NCI-H2196 treated with DMSO at 0.1 percent for 48 hours (cell line): Measurements from ENCODE around the gene MSH3.
"Not testable (repeated sequence)": the region's sequence is repeated elsewhere in the genome, so short reads cannot be mapped to it uniquely, and the experiment has no call there.

Experiments
- DNase-seq: peaks from one replicate; lab custom pipeline; 2025; ENCODE audit not compliant: unreplicated experiment; lab: John Stamatoyannopoulos, UW

The MSH3 gene

DNA sequence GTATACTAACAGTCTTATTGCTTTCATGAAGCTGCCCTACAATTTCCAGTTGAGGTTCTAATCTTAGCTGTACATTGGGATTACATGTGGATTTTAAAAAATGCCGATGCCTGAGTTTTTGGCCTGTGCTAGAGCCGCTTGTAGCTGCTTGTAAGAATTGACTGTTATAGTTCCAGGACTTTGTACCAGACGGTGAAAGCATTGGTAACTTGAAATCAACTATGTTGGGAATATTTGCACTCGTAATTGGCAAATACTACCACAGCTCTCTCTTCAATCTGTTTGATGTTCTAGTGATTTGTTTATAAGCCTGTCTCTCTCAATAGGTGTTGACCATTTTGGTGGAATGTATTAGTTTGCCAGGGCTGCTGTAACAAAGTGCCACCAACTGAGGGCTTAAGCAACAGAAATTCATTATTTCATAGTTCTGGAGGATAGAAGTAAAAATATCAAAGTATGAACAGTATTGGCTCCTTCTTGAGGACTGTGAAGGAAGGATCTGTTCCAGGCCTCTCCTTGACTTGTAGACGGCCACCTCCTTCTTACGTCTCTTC, 50.8 kb downstream of the MSH3 start:
- no peak for DNase-seq

DNA sequence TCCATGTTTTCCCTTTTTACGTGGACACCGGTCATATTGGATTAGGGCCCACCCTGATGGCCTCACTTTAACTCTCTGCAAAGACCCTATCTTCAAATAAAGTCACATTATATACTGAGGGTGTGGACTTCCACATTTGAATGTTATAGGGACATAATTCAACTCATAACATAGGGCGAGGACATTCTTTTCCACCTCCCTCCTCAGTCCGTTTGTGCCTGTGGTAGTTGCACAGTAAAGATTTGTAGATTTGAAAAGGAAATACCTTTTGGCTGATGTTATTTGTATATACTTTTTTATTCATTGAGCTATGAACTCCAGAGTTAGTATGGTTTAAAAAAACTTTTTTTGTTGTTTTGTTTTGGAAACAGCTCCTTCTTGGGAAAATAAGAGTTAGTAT, 51.3 kb downstream of the MSH3 start:
- DNase-seq = no peak

DNA sequence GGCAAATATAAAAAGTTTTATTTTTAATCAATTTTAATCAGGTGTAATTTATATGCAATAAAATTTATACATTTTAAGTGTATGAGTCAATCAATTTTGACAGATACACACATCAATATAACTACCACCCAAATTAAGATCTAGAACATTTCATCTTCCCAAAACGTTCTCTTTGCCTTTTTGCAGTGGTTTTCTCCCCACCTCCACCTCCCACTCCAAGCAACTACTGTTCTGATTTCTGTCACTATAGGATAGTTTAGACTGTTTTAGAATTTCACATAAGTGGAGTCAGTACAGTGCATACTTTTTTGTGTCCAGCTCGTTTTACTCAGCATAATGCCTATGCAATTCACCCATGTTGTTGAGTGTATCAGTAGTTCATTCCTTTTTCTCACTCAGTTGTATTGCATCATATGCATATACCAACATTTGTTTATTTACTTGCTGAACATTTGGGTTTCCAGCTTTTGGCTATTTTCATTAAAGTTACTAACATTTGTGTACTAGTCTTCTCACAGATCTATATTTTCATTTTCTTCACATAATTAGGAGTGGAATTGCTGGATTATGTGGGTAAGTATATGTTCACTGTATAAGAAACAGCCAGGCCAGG, 52.5 kb downstream of the MSH3 start:
- no peak for DNase-seq

DNA sequence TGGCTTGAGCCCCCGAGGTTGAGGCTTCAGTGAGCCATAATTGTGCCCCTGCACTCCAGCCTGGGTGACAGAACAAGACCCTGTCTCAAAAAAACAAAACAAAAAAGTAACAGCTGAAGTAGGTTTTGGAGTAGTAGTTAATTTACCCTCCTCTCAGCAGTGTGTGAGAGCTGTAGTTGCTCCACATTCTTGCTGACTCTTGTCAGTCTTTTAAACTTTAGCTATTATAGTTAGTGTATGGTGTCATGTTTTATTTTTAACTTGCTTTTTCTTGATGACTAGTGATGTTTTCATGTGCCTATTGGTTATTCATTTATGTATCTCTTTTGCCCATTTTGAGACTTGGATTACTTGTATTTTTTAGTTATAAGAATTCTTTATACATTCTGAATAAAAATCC, 53.2 kb downstream of the MSH3 start:
- DNase-seq = no peak

DNA sequence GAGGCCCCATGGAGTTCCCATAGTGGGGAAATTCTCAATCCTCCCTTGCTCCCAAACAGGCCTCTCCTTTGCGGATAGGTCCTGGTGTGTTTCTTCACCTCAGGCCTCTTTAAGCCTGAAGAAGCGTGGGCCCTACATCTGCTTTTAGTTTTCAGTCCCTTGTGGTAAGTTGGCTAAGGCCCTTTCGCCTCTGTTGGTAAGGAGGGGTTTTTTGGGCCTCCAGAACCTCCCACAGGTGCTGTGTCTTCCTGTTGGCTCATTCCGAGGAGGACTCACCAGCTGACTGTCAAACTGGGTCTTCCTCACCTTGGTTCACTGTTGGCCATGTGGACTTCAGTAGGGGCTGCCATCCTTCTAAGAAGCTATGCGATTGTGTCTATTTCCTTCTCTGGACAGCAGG, 56.8 kb downstream of the MSH3 start:
- no peak for DNase-seq

DNA sequence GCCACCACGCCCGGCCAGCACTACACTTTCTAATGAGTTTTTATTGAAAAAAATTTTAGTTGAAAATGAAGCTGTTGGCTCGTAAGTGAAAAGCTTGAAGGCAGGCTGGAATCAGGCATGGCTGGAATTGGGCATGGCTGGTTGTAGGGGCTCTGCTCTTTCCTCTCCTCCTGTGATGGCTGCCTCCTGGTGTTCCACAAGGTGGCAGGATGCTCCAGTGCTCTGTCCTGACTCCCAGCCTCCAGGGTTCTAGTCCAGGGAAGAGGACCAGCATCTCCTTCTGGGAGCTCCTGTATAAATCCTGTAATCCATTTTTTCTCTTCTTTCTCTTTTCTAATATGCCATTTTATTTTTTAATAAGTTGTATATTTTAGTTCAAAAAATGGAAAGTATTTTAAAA, 57.5 kb downstream of the MSH3 start:
- no peak for DNase-seq

DNA sequence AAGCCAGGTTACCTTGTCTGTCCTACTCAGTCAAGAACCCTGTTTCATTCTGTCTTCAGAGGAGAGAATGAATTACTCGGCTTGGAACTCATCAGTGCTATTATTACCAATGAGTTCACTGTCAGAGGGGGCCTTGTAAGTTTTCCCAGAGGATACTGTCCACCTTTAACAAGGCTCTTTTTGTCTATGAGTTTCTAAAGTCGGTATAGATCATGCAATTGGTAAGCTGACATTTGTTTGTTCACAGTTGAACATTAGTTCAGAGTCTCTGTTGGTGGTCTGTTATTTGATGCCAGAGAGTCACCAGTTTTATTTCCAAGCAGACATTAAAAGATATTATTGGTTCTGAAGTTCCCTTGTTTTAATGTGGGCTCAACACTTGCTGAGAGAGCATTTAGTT, 58.5 kb downstream of the MSH3 start:
- DNase-seq = no peak

DNA sequence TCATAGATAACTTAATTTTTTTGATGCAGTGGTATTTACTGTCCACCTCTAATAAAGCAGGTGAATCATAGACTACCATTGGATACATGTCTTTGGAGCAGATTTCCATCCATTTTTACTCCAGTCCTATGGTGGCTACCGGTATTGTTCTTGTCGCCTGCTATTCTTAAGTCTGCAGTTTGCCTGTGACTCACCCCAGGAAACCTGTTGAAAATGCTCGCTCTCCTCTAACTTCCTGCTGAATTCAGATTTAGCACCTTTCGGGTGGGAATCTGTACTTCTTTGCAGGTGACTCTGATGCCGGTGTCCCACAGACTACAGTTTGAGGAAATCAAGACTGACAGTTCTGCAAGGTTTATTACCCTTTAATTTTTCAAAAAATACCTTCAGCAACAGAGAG, 59.2 kb downstream of the MSH3 start:
- DNase-seq = no peak

DNA sequence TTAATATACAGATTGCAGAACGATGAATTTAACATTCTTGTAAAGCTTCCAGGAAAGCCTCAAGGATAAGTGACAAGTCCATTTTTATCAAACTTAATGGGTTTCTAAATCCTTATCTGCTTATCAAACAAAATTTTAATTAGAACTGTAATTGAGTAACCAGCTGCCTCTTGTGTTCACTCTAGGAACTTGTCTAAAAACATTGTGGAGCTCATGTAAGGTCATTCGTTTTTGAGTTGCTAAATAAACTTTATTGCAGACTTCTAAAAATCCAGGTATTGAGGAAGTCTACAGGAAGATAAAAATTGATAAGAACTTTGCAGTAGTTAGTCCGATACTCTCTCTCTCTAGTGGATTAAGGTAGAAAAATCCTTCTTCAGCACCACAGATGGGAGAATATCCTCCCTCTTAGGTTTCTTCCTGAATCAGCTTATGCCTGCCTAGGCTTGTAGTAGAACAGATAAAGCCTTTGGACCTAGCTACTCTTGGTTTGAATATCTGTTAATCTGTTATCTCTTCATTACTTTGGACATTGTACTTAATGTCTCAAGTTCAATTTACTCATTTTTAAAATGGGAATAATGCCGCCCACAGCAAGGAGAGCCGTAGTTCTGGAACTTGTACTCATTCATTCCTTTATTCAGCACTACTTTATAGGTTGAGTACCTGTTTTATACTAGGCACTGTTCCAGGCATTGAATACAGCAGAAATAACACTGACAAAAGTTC, 60.3 kb downstream of the MSH3 start:
- DNase-seq = no peak

DNA sequence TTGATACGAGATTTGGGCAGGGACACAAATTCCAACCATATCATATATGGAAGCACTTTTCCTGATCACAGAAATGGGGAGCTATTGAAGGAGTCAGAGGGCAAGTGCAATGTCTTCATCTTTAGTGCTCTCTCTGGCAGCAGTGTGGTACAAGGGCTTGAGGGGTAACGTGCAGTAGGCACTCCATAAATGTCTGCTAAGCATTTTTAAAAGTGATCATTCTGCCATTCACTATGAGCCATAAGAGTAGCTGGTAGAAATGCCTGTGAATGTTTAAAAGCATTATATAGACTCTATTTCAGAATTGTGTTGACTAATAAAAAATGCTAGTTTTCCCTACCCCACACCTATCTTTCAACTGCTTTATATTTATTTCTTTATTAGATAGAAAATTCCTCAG, 61.4 kb downstream of the MSH3 start:
- DNase-seq = no peak

DNA sequence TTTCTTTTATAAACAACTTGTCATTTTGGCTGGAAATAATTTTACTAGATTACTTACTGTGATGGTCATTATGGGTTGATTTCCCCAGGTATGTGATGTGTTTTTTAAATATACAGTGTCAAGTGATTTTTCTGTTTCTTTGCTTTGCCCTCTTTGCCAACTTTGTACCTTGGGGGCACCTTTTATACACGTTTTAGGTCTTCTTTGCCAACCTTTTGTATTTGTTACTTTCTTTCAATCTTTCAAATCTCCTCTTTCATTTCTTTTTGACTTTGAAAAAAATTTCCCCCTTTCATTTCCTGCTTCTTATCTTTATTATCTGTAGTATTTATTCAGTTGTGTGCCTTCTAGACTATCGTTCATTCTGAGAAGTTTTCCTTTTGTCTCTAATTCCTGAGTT, 65.7 kb downstream of the MSH3 start:
- DNase-seq = no peak

DNA sequence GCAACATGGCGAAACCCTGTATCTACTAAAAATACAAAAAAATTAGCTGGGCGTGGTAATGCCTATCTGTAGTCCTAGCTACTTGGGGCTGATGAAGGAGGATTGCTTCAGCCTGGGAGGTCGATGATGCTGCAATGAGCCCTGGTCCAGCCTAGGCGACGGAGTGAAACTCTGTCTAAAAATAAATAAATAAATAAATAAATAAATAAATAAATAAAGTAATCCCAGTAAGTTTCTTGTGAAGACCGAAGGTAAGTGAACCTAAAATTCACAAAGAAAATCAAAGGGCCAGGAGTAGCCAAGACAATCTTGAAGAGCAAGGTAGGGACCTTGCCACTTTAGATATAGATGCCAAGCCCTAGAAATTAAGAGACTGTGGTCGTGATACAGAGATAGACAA, 68.5 kb downstream of the MSH3 start:
- DNase-seq = no peak

DNA sequence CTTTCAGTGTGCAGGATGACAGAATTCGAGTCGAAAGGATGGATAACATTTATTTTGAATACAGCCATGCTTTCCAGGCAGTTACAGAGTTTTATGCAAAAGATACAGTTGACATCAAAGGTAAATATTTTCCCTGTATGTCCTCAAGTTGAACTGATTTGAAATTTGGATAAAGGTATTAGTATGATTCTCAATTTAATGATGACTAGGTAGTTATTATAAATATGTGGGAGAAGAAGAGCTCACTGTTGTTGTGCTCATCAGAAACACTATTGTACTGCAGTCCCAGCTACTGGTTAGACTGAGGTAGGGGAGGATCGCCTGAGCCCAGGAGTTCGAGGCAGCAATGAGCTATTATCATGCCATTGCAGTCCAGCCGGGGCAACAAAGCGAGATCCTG, 71.0 kb downstream of the MSH3 start:
- no peak for DNase-seq

DNA sequence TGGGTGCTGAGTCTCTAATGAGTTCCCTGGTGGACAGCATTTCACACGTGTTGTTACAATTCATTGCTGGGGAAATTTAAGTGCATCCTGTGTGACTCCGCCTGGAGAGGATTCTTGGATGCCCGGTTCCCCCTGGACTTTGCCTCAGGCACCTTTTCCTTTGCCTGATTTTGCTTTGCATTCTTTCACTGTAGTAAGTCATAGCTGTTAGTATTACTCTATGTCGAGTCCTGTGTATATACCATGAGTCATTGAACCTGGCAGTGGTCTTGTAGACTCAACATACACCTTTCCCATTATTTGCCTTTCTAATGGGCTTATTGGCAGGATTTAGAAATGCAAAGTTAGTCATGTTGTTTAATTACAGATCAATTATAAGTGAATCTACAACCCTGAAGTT, 82.3 kb downstream of the MSH3 start:
- no peak for DNase-seq

DNA sequence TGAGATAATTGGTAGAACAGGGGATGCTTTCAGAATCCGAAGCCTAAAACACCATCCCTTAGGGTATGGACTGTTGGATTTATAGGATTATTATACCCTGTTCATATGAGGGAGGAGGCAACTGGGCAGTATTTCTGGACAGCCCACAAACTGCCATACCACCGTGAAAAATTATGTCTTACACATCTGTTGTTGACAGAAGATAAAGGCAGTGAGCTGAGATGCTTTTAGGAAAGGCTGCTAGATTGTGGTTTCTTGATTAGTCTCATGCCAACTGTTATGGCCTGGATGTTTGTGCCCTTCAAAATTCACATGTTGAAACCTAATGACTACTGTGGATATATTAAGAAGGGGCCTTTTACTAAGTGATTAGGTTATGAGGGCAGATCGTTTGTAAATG, 84.0 kb downstream of the MSH3 start:
- no peak for DNase-seq

DNA sequence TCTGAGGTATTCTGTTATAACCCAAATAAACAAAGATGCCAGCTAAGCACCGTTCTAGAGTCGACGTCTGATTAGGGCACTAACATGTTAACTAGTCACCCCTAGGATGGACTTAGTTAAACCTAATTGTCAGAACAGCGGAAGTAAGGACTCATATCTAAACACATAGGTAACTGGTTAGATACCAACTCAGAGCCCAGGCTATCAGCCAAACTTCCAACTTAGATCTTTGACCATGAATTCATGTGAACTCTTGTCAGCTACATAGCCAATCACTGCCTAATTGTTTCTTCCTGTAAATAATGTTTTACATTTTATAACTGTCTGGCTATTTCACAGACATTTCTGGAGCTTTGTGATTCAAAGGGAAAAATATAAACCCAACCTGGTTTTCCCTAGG, 84.6 kb downstream of the MSH3 start:
- no peak for DNase-seq

DNA sequence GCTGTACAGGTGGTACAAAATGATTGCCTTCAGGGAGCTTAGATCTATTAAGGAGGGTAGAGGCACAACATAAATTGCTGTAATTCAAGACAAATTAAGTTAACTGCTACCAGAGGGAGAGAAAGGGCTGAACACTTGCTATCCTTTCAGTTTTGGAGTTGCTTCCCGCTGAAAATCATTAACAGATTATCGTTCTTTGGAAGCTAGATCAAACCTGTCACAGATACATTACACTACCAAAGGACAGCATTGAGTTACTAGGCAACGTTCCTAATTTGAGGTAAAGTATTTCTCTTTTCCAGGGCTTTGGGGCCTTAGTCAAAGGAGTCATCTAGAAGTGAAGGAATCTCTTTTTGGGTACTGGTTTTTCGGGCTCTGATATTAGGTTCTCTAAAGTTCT, 85.0 kb downstream of the MSH3 start:
- DNase-seq = no peak

DNA sequence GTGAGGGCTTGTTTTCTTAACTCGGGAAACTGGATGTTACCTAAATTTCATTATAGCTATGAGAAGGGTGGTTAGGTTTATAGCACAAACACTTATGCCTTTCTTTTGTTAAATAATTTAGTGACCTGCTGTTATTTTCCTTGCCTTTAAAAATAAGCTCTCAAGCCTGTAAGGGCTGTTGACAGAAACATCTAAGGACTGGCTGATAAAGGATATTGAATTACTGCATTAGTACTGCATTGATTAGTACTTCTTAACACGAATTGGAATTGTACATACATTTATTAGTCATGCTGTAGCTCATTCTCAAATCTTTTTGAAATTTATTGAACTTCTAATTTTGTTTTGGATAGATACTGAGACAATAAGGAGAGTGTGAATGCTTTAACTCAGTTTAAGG, 85.4 kb downstream of the MSH3 start:
- DNase-seq = no peak

DNA sequence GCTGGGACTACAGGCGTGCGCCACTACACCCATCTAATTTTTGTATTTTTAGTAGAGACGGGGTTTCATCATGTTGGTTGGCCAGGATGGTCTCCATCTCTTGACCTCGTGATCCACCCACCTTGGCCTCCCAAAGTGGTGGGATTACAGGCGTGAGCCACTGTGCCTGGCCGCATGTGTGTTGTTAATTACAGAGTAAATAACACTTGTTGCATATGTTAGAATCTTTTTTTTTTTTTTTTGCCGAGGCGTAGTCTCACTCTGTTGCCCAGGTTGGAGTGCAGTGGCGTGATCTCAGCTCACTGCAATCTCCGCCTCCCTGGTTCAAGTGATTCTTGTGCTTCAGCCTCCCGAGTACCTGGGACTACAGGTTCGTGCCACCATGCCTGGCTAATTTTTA, 86.0 kb downstream of the MSH3 start:
- not testable (repeated sequence) for DNase-seq

DNA sequence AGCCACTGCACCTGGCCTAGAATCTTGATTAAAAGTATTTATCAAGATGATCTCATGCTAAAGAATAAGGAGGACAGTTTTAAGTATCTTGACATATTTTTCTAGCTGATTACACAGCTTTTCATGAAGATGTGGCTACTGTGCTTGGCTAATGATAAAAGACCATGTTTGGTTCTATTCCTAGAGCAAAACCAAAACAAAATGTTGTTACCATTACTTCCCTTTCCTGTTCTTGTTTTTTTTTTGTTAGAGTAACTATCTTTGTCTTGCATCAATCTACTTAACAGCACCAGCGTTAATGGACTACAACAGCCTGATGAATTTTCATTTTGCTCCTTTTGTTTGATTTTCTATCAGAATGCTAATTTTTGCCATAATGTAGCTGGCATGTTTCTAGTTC, 86.5 kb downstream of the MSH3 start:
- no peak for DNase-seq

DNA sequence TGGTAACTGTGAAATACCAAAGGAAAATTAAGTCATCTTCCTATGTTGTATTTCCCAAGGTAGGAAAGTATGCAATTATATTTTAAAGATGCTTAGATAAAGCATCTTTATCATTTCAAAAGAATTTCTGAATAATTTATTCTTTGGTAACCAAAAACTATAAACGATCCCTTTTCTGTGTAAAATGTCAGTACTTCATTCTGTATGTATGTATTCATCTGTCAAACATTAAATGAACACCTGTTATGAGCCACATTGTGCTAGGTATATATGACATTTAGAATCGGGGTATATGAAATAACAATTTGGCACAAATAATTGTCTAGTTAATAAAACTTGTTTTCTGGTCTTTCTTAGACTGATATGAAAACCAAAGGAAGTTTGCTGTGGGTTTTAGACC, 89.7 kb downstream of the MSH3 start:
- DNase-seq = no peak

DNA sequence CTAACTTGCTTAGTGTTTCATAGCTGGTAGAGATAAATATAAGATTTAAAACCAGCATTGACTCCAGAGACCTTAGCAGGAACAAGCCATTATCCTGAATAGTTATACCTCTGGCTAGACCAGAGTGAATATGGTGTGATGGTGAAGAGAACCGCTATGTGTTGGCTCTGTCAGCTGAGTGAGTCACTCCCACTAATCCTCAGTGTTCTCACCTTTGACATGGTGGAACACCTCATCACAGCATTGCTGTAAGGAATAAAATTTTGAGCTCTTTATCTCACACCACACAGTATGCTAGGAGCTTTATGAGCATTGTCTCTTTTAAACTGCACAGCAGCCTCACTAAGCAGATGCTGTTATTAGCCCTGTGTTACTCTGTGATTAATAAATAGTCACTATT, 91.0 kb downstream of the MSH3 start:
- DNase-seq = no peak

DNA sequence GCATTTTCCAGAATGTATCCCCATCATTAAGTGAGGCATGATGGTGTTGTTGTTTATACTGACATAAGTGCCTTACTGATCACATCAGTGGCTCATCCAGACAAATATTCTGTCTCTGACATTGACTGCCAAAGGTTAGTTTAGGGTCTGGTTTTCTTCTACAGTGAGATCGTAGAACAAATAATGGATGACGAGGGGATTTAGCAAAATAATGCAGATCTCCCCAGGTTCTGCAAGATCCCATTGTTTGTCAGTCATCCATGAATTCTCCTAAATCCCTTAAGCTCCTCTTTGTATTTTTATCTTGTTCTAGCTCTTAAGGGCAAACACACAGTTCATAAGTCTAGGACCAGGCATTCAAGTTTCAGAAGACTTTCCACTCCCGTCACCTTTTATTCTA, 93.5 kb downstream of the MSH3 start:
- DNase-seq = no peak
